ENCODE results near the gene CAMTA1.

The CAMTA1 gene

GRCh38 chr1:7471836-7472235, 686.6 kb downstream of the CAMTA1 start:
- DNase-seq (ENCODE audit: low read depth, low spot score), result no peak

- DNase-seq (ENCODE audit: low read depth, low spot score), result no peak
Observed at GRCh38 chr1:7473223-7474142, 688.2 kb downstream of the CAMTA1 start.

- DNase-seq (ENCODE audit: low read depth, low spot score), result no peak
Observed at GRCh38 chr1:7474143-7474490, 688.9 kb downstream of the CAMTA1 start.

- no peak for DNase-seq (ENCODE audit: low read depth, low spot score)
Observed at GRCh38 chr1:7474786-7475502, 689.7 kb downstream of the CAMTA1 start.

- DNase-seq (ENCODE audit: low read depth, low spot score), result no peak
Observed at GRCh38 chr1:7475691-7476090, 690.4 kb downstream of the CAMTA1 start.

- DNase-seq (ENCODE audit: low read depth, low spot score), result no peak
Observed at GRCh38 chr1:7476402-7476801, 691.1 kb downstream of the CAMTA1 start.

- no peak for DNase-seq (ENCODE audit: low read depth, low spot score)
Observed at GRCh38 chr1:7476861-7477547, 691.8 kb downstream of the CAMTA1 start.

GRCh38 chr1:7477593-7477992, 692.3 kb downstream of the CAMTA1 start:
- no peak for DNase-seq (ENCODE audit: low read depth, low spot score)

GRCh38 chr1:7478142-7478790, 693.0 kb downstream of the CAMTA1 start:
- no peak for DNase-seq (ENCODE audit: low read depth, low spot score)

- DNase-seq (ENCODE audit: low read depth, low spot score), result no peak
Observed at GRCh38 chr1:7478809-7479499, 693.7 kb downstream of the CAMTA1 start.

- no peak for DNase-seq (ENCODE audit: low read depth, low spot score)
Observed at GRCh38 chr1:7479571-7479970, 694.3 kb downstream of the CAMTA1 start.

- no peak for DNase-seq (ENCODE audit: low read depth, low spot score)
Observed at GRCh38 chr1:7481194-7481593, 695.9 kb downstream of the CAMTA1 start.

- no peak for DNase-seq (ENCODE audit: low read depth, low spot score)
Observed at GRCh38 chr1:7482077-7482476, 696.8 kb downstream of the CAMTA1 start.

- no peak for DNase-seq (ENCODE audit: low read depth, low spot score)
Observed at GRCh38 chr1:7482772-7483495, 697.7 kb downstream of the CAMTA1 start.

GRCh38 chr1:7483634-7484383, 698.6 kb downstream of the CAMTA1 start:
- DNase-seq (ENCODE audit: low read depth, low spot score), result no peak

GRCh38 chr1:7485086-7485780, 700.0 kb downstream of the CAMTA1 start:
- no peak for DNase-seq (ENCODE audit: low read depth, low spot score)

GRCh38 chr1:7485826-7486225, 700.6 kb downstream of the CAMTA1 start:
- DNase-seq (ENCODE audit: low read depth, low spot score), result no peak

- no peak for DNase-seq (ENCODE audit: low read depth, low spot score)
Observed at GRCh38 chr1:7487766-7488474, 702.7 kb downstream of the CAMTA1 start.

- DNase-seq (ENCODE audit: low read depth, low spot score), result no peak
Observed at GRCh38 chr1:7488475-7488842, 703.2 kb downstream of the CAMTA1 start.
